OCI-LY1 (cell line): ENCODE measurements around the gene CENPC.

Source experiments
- H2AFZ ChIP-seq: fragments of 200-600 bp; sonication (generic), shearing (Covaris generic); 2 replicates; pipeline ENCODE4 v1.6.0; 2014; ENCODE audit warnings: antibody characterized with exemption, mild to moderate bottlenecking, low read length
- H3F3A ChIP-seq: fragments of 200-600 bp; sonication (generic), shearing (Covaris generic); 2 replicates; pipeline ENCODE4 v1.6.0; 2014; ENCODE audit warnings: mild to moderate bottlenecking, antibody characterized with exemption, low read length, moderate library complexity; ENCODE audit not compliant: insufficient read depth
- H3K27ac ChIP-seq: fragments of 200-600 bp; sonication (generic); 2 replicates; pipeline ENCODE4 v1.5.1; 2014; ENCODE audit warnings: low read length, mixed run types, mild to moderate bottlenecking, low read depth; ENCODE audit not compliant: poor library complexity, severe bottlenecking
- H3K27me3 ChIP-seq: fragments of 200-600 bp; sonication (generic); 2 replicates; pipeline ENCODE4 v1.6.0; 2014; ENCODE audit warnings: antibody characterized with exemption, mild to moderate bottlenecking, low read length, moderate library complexity; ENCODE audit not compliant: insufficient read depth
- H3K36me3 ChIP-seq: fragments of 200-600 bp; sonication (generic); 2 replicates; pipeline ENCODE4 v1.6.1; 2014; ENCODE audit warnings: mild to moderate bottlenecking, antibody characterized with exemption, low read length, moderate library complexity, mixed read lengths; ENCODE audit not compliant: insufficient read depth
- H3K4me1 ChIP-seq: fragments of 200-600 bp; sonication (generic); 2 replicates; pipeline ENCODE4 v1.5.1; 2014; ENCODE audit warnings: mild to moderate bottlenecking, low read length, moderate library complexity; ENCODE audit not compliant: insufficient read depth, severe bottlenecking
- H3K4me2 ChIP-seq: fragments of 200-600 bp; sonication (generic), shearing (Covaris generic); 2 replicates; pipeline ENCODE4 v1.6.1; 2014; ENCODE audit warnings: low read length
- H3K4me3 ChIP-seq: fragments of 200-600 bp; sonication (generic); 2 replicates; pipeline ENCODE4 v1.5.1; 2014; ENCODE audit warnings: low read length, low read depth, mild to moderate bottlenecking, mixed read lengths; ENCODE audit not compliant: poor library complexity, severe bottlenecking
- H3K79me2 ChIP-seq: fragments of 200-600 bp; shearing (Covaris generic); 2 replicates; pipeline ENCODE4 v1.6.1; 2016; ENCODE audit warnings: mixed run types, low read length, mixed read lengths; ENCODE audit not compliant: insufficient read depth
- H3K9ac ChIP-seq: fragments of 200-600 bp; sonication (generic), shearing (Covaris generic); 2 replicates; pipeline ENCODE4 v1.6.1; 2014; ENCODE audit warnings: mild to moderate bottlenecking, low read length, mixed read lengths
- H3K9me2 ChIP-seq: fragments of 200-600 bp; sonication (generic), shearing (Covaris generic); 2 replicates; pipeline ENCODE4 v1.6.1; 2014; ENCODE audit warnings: low read depth, mild to moderate bottlenecking, low read length, mixed read lengths
- H3K9me3 ChIP-seq: fragments of 200-600 bp; shearing (Covaris generic); 2 replicates; pipeline ENCODE4 v1.6.1; 2014; ENCODE audit warnings: low read length, mixed read lengths
- H4K20me1 ChIP-seq: fragments of 200-600 bp; sonication (generic), shearing (Covaris generic); 2 replicates; pipeline ENCODE4 v1.6.0; 2016; ENCODE audit warnings: mild to moderate bottlenecking, low read length; ENCODE audit not compliant: insufficient read depth
- CTCF ChIP-seq: fragments of 200-600 bp; sonication (generic), shearing (Covaris generic); IDR thresholded peaks from 2 replicates; pipeline ENCODE4 v1.5.1; 2017; ENCODE audit warnings: mild to moderate bottlenecking, antibody characterized with exemption, low read length, moderate library complexity, mixed read lengths
- EZH2 ChIP-seq: fragments of 200-600 bp; sonication (generic), shearing (Covaris generic); IDR thresholded peaks from 2 replicates; pipeline ENCODE4 v1.8.0; 2017; ENCODE audit warnings: borderline replicate concordance, mixed run types, mild to moderate bottlenecking, antibody characterized with exemption, low read length, moderate library complexity, mixed read lengths

The CENPC gene

GRCh38 chr4:67550451-67550850 is 5.1 kb upstream of the CENPC start:
- Histone ChIP-seq H2AFZ (peak overlapping the region; percentile 93; the same call in 1 of the 2 replicates), H3K79me2 (no peaks in the 10 kb centered on the region), H3K4me1 (peaks cover 51% of the 10 kb centered on the region), H3K36me3 (no peaks in the 10 kb centered on the region), H4K20me1 (no peaks in the 10 kb centered on the region), H3F3A (no peaks in the 10 kb centered on the region), H3K4me2 (peak overlapping the region; percentile 31), H3K9me3 (no peaks in the 10 kb centered on the region), H3K4me3 (peak overlapping the region; percentile 30), H3K9me2 (no peaks in the 10 kb centered on the region), H3K27me3 (no peaks in the 10 kb centered on the region), H3K27ac (peak overlapping the region; percentile 70), H3K9ac (peak overlapping the region; percentile 2; the same call in 1 of the 2 replicates)
- TF ChIP-seq EZH2 (no peak), CTCF (no peak)

- Histone ChIP-seq H3K4me1 (peaks cover 52% of the 10 kb centered on the region), H2AFZ (no peak overlapping the region; the same call in 1 of the 2 replicates), H3K9ac (no peak overlapping the region), H3K9me2 (no peaks in the 10 kb centered on the region), H3K9me3 (no peaks in the 10 kb centered on the region), H4K20me1 (no peaks in the 10 kb centered on the region), H3K27ac (peak overlapping the region; percentile 70), H3F3A (no peaks in the 10 kb centered on the region), H3K27me3 (no peaks in the 10 kb centered on the region), H3K79me2 (peaks cover 11% of the 10 kb centered on the region), H3K36me3 (0 out of 2 replicates have a peak, but pooled peaks cover 3% of the 10 kb centered on the region), H3K4me3 (peak overlapping the region; percentile 30), H3K4me2 (peak overlapping the region; percentile 53)
- TF ChIP-seq CTCF = peak; percentile 74
- TF ChIP-seq EZH2 = no peak
Observed at GRCh38 chr4:67549123-67549522, 3.8 kb upstream of the CENPC start.

- peaks cover 31% of the 10 kb centered on the region for H3K79me2 ChIP-seq
- no peak overlapping the region for H3K4me2 ChIP-seq
- no peaks in the 10 kb centered on the region for H3K27me3 ChIP-seq
- H4K20me1 ChIP-seq = no peaks in the 10 kb centered on the region
- H3K9ac ChIP-seq = no peak overlapping the region
- H3K27ac ChIP-seq = no peak overlapping the region
- H3K9me3 ChIP-seq = no peaks in the 10 kb centered on the region
- H3K36me3 ChIP-seq = peaks cover 18% of the 10 kb centered on the region
- H3K9me2 ChIP-seq = no peaks in the 10 kb centered on the region
- H3F3A ChIP-seq = no peaks in the 10 kb centered on the region
- no peak for TF ChIP-seq EZH2
- TF ChIP-seq CTCF = peak; percentile 11; the same call in 1 of the 2 replicates
- H3K4me3 ChIP-seq = no peak overlapping the region
- H2AFZ ChIP-seq = peak overlapping the region; percentile 53
- peaks cover 57% of the 10 kb centered on the region for H3K4me1 ChIP-seq
Observed at GRCh38 chr4:67546971-67547370, 1.7 kb upstream of the CENPC start.
